GM23338 (cell line): Measurements from ENCODE around the gene ITLN1. TPM values are rescaled to one million over a fixed set of nuclear protein-coding genes. Genes with fewer than 3 reads are reported as not detected.

Experiments
- ATAC-seq: fragments of 200-7000 bp; cut with Tn5 transposase; 3 replicates; pipeline ENCODE4 v1.9.1; 2020
- DNase-seq: peaks from one replicate; pipeline ENCODE4 v3.0.0-alpha.2; 2015; ENCODE audit warnings: low spot score
- H2AFZ ChIP-seq: fragments of 200-600 bp; sonication (generic); 2 replicates; pipeline ENCODE4 v1.8.0; 2016; ENCODE audit warnings: antibody characterized with exemption, mild to moderate bottlenecking, moderate library complexity
- H3F3A ChIP-seq: fragments of 200-600 bp; sonication (generic); replicated peaks from 2 replicates; pipeline ENCODE4 v1.8.0; 2017; ENCODE audit warnings: antibody characterized with exemption, mixed run types, low read depth
- H3K27ac ChIP-seq: fragments of 200-600 bp; sonication (generic); 2 replicates; pipeline ENCODE4 v1.6.1; 2016; ENCODE audit warnings: low read depth
- H3K27me3 ChIP-seq: fragments of 200-600 bp; sonication (generic); 2 replicates; pipeline ENCODE4 v1.8.0; 2016; ENCODE audit warnings: mild to moderate bottlenecking, mixed run types, moderate library complexity; ENCODE audit not compliant: insufficient read depth
- H3K36me3 ChIP-seq: fragments of 200-600 bp; sonication (generic); 2 replicates; pipeline ENCODE4 v1.8.0; 2016; ENCODE audit warnings: mild to moderate bottlenecking; ENCODE audit not compliant: insufficient read depth
- H3K4me1 ChIP-seq: fragments of 200-600 bp; sonication (generic); 2 replicates; pipeline ENCODE4 v1.8.0; 2016; ENCODE audit warnings: mild to moderate bottlenecking, moderate library complexity; ENCODE audit not compliant: insufficient read depth
- H3K4me2 ChIP-seq: fragments of 200-600 bp; sonication (generic); 2 replicates; pipeline ENCODE4 v1.7.1; 2017; ENCODE audit warnings: mixed run types
- H3K4me3 ChIP-seq: fragments of 200-600 bp; sonication (generic); 2 replicates; pipeline ENCODE4 v1.6.1; 2016; ENCODE audit warnings: mixed run types
- H3K79me2 ChIP-seq: fragments of 200-600 bp; sonication (generic); replicated peaks from 2 replicates; pipeline ENCODE4 v1.8.0; 2017; ENCODE audit warnings: mild to moderate bottlenecking; ENCODE audit not compliant: insufficient read depth
- H3K9me2 ChIP-seq: fragments of 200-600 bp; sonication (generic); 2 replicates; pipeline ENCODE4 v1.8.0; 2017; ENCODE audit not compliant: insufficient read depth
- H4K20me1 ChIP-seq: fragments of 200-600 bp; sonication (generic); replicated peaks from 2 replicates; pipeline ENCODE4 v1.8.0; 2017; ENCODE audit warnings: mild to moderate bottlenecking; ENCODE audit not compliant: insufficient read depth
- H3K27ac Mint-ChIP-seq: 2 replicates; pipeline ENCODE4 v1.8.0; 2020; ENCODE audit warnings: inconsistent platforms, mild to moderate bottlenecking, moderate library complexity, mixed read lengths
- H3K27me3 Mint-ChIP-seq: 3 replicates; pipeline ENCODE4 v1.8.0; 2022; ENCODE audit warnings: low read depth, mild to moderate bottlenecking, moderate library complexity, mixed read lengths, inconsistent platforms; ENCODE audit not compliant: insufficient read depth, poor library complexity
- H3K36me3 Mint-ChIP-seq: 3 replicates; pipeline ENCODE4 v1.8.0; 2021; ENCODE audit warnings: low read depth, mild to moderate bottlenecking, inconsistent platforms, moderate library complexity, mixed read lengths
- H3K4me1 Mint-ChIP-seq: 3 replicates; pipeline ENCODE4 v1.8.0; 2020; ENCODE audit warnings: mild to moderate bottlenecking, inconsistent platforms, mixed read lengths
- H3K4me3 Mint-ChIP-seq: 3 replicates; pipeline ENCODE4 v1.8.0; 2021; ENCODE audit warnings: moderate library complexity, mild to moderate bottlenecking, inconsistent platforms, mixed read lengths
- H3K9me3 Mint-ChIP-seq: 3 replicates; pipeline ENCODE4 v1.8.0; 2020; ENCODE audit warnings: moderate library complexity, mild to moderate bottlenecking, inconsistent platforms, mixed read lengths
- CTCF ChIP-seq, 2 experiments: fragments of 200-600 bp in 1 of 2; sonication (generic) in 1 of 2; conservative IDR thresholded peaks; 2 replicates each; pipeline versions ENCODE4 v1.5.1 to v1.6.1; 2016 to 2017; ENCODE audit warnings: antibody characterized with exemption in 2 of 2, low read depth in 2 of 2, mild to moderate bottlenecking in 2 of 2, moderate library complexity in 1 of 2
- EZH2phosphoT487 ChIP-seq: fragments of 200-600 bp; sonication (generic); IDR thresholded peaks from one replicate; pipeline ENCODE4 v1.8.1; 2018; ENCODE audit warnings: antibody characterized with exemption; ENCODE audit not compliant: unreplicated experiment
- JUNB ChIP-seq: IDR thresholded peaks from one replicate; pipeline ENCODE4 v1.6.1; 2016; ENCODE audit warnings: antibody characterized with exemption; ENCODE audit not compliant: unreplicated experiment
- POLR2AphosphoS5 ChIP-seq: IDR thresholded peaks from 2 replicates; pipeline ENCODE4 v1.6.1; 2016; ENCODE audit warnings: antibody characterized with exemption, low read depth
- ZNF462 ChIP-seq: fragments of 250-450 bp; sonication (Bioruptor Pico); IDR thresholded peaks from 2 replicates; pipeline ENCODE4 v1.5.0; 2020; ENCODE audit warnings: mild to moderate bottlenecking, moderate library complexity
- polyA plus RNA-seq: library from polyadenylated mRNA; unstranded; fragments of >200 nt; fragmentation: Nextera tagmentation; extraction: Ambion mirVana; gene quantifications from 2 replicates; pipeline ENCODE4 v1.2.1, GENCODE V29; 2016
- total RNA-seq: library from RNA; depleted of rRNA; stranded (reverse); fragments of >200 nt; shearing (Covaris generic); gene quantifications from 2 replicates; pipeline ENCODE4 v1.2.3, GENCODE V29; 2014
- TF ChIP-seq, protein P1 (sequence below): IDR thresholded peaks from one replicate; pipeline ENCODE4 v1.6.1; 2018; ENCODE audit warnings: antibody characterized with exemption; ENCODE audit not compliant: unreplicated experiment

Gene ITLN1
- total and polyA plus RNA-seq, 2 experiments from 2014 or later = not detected

GRCh38 chr1:160925652-160926244, 40.8 kb upstream of the ITLN1 start (continued):
- TF ChIP-seq ZNF462 (CRISPR knock-in tag) = no peak

DNA sequence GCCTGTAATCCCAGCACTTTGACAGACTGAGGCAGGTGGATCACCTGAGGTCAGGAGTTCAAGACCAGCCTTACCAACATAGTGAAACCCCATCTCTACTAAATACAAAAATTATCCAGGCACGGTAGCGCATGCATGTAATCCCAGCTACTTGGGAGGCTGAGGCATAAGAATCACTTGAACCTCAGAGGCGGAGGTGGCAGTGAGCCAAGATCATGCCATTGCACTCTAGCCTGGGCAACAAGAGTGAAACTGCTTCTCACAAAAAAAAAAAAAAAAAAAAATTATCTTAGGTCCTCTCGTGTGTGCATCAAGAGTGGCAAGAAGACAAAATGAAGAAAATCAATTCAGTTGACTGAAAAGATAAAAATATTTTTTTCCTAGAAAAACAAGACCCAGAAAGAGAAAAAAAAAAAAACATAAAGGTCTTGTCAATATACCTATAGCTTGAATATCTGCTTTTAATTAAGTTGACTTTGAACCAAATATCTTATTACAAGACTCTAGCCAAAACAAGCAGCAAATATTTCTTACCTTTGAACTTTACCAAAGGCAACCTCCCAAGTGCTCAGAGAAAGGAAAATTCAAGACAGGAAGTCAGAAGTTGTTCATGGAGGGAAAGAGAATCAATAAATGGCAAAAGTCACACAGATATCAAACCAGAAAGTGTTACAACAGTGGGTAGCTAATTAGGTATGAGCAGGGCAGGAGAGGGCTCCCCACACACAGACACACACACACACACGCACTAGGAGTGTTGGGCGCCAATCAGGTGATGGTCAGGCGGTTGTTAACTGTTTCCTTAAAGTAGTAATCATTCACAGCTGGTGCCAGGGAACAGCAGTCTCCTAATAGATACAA, 40.0 kb upstream of the ITLN1 start:
- H3K4me2 ChIP-seq = no peak overlapping the region
- peaks cover 25% of the 10 kb centered on the region; the same call in 2 of the 3 replicates for H3K36me3 Mint-ChIP-seq
- H3K9me2 ChIP-seq = 0 out of 2 replicates have a peak, but pooled peaks cover 4% of the 10 kb centered on the region
- H3K27ac Mint-ChIP-seq = no peak overlapping the region
- H3K4me3 Mint-ChIP-seq = no peak overlapping the region
- no peaks in the 10 kb centered on the region for H4K20me1 ChIP-seq
- DNase-seq (no peak), ATAC-seq (no peak)
- H3K36me3 ChIP-seq = no peaks in the 10 kb centered on the region
- peaks cover 5% of the 10 kb centered on the region for H3K27me3 Mint-ChIP-seq
- H3K4me1 ChIP-seq = no peaks in the 10 kb centered on the region
- peaks cover 69% of the 10 kb centered on the region for H3K9me3 Mint-ChIP-seq
- no peaks in the 10 kb centered on the region for H3K4me1 Mint-ChIP-seq
- H3K27me3 ChIP-seq = no peaks in the 10 kb centered on the region
- H3K4me3 ChIP-seq = no peak overlapping the region
- H3F3A ChIP-seq = no peaks in the 10 kb centered on the region
- no peak overlapping the region for H2AFZ ChIP-seq
- TF ChIP-seq, protein P1, sequence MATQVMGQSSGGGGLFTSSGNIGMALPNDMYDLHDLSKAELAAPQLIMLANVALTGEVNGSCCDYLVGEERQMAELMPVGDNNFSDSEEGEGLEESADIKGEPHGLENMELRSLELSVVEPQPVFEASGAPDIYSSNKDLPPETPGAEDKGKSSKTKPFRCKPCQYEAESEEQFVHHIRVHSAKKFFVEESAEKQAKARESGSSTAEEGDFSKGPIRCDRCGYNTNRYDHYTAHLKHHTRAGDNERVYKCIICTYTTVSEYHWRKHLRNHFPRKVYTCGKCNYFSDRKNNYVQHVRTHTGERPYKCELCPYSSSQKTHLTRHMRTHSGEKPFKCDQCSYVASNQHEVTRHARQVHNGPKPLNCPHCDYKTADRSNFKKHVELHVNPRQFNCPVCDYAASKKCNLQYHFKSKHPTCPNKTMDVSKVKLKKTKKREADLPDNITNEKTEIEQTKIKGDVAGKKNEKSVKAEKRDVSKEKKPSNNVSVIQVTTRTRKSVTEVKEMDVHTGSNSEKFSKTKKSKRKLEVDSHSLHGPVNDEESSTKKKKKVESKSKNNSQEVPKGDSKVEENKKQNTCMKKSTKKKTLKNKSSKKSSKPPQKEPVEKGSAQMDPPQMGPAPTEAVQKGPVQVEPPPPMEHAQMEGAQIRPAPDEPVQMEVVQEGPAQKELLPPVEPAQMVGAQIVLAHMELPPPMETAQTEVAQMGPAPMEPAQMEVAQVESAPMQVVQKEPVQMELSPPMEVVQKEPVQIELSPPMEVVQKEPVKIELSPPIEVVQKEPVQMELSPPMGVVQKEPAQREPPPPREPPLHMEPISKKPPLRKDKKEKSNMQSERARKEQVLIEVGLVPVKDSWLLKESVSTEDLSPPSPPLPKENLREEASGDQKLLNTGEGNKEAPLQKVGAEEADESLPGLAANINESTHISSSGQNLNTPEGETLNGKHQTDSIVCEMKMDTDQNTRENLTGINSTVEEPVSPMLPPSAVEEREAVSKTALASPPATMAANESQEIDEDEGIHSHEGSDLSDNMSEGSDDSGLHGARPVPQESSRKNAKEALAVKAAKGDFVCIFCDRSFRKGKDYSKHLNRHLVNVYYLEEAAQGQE = no peak
- no peak for TF ChIP-seq POLR2AphosphoS5
- TF ChIP-seq CTCF (conservative IDR thresholded peaks at IDR 0.05; ENCODE audit: low read depth in 2 of 2) = no peak
- TF ChIP-seq JUNB = no peak
- TF ChIP-seq EZH2phosphoT487 = no peak
- H3K27ac ChIP-seq = no peak overlapping the region
- no peaks in the 10 kb centered on the region for H3K79me2 ChIP-seq
